Peyer's patch (tissue), 4 donors: ENCODE results near the gene DMPK.

Source experiments
- CTCF ChIP-seq, 6 experiments: fragments of 450-650 bp in 4 of 6; fragments of 200-600 bp in 2 of 6; sonication (generic) in 1 of 6; IDR thresholded peaks; one replicate each; pipeline ENCODE4 v1.5.1; 2017 to 2019; ENCODE audit warnings: antibody characterized with exemption in 6 of 6, mild to moderate bottlenecking in 3 of 6, moderate library complexity in 1 of 6
- POLR2A ChIP-seq, 2 donors: fragments of 450-650 bp; IDR thresholded peaks; one replicate each; pipeline ENCODE4 v1.5.1; 2017; ENCODE audit warnings: antibody characterized with exemption in 2 of 2, mild to moderate bottlenecking in 2 of 2, moderate library complexity in 2 of 2

GRCh38 chr19:45816236-45817009 is 34.1 kb upstream of the DMPK start:
- no peak for TF ChIP-seq CTCF (IDR thresholded peaks at IDR 0.05)
- no peak for TF ChIP-seq POLR2A (IDR thresholded peaks at IDR 0.05)
